Measurements from ENCODE around the gene C1orf21.

Gene C1orf21

GRCh38 chr1:184485751-184486723 lies 99.2 kb downstream of the C1orf21 start:
- no peak for DNase-seq (ENCODE audit: low read depth in 2 of 2)

DNA sequence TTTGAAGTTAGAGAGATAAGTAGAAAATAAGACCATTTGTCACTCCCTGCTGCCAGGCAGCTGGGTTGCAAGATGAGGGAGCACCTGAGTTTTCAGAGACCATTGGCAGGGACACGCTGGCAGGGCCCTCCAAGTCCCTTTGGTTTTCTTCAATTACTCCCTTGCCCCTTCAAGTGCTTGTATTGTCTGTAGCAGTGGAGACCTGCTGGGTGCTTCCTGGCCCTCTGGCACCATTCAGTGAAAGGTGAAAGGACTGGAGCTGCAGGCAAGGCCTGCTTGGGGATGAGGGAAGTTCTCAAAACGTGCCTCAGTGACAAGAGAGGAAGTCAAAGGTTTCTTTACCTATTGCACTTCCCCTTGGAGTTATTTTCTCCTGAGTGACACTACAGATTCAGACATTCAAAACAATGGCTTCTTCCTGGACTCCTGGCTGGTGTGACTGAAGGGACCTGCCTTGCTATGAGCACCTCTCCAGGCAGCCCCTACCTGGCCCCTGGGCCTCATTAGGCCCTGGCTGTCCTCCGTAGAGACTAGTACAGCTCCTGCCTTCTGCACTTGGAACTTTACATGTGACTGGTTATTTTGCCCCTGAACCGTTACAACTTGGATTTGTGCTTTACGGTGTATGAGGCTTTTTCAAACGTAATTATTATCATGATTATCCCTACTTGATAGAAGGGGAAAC lies 100.1 kb downstream of the C1orf21 start:
- DNase-seq (ENCODE audit: low read depth in 2 of 2), result no peak

- DNase-seq (ENCODE audit: low read depth in 2 of 2), result no peak
Observed at GRCh38 chr1:184487531-184488193, 100.8 kb downstream of the C1orf21 start.

GRCh38 chr1:184489908-184490307 lies 103.1 kb downstream of the C1orf21 start:
- DNase-seq (ENCODE audit: low read depth in 2 of 2), result no peak

- no peak for DNase-seq (ENCODE audit: low read depth in 2 of 2)
Observed at GRCh38 chr1:184492536-184492935, 105.7 kb downstream of the C1orf21 start.

- DNase-seq (ENCODE audit: low read depth in 2 of 2), result no peak
Observed at GRCh38 chr1:184493987-184494388, 107.2 kb downstream of the C1orf21 start.

DNA sequence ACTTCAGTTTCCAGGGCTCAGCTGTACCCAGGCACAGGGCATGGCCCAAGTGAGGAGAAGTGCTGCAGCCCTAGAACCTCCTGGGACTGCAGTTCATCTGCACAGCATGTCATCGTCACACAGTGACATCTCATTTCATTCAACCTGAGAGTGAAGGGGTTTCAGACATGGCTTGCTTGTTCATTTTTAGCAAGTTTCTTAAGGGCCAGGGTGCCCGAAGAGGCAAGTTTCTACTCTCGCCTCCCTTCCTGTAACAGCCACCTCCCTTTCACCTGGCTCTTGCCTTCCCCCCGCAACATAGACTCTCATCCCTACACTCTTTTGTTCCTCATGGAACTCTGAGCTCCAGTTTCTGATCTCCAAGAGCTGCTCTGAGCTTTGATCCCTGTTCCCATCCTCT lies 108.1 kb downstream of the C1orf21 start:
- DNase-seq (ENCODE audit: low read depth in 2 of 2), result no peak

DNA sequence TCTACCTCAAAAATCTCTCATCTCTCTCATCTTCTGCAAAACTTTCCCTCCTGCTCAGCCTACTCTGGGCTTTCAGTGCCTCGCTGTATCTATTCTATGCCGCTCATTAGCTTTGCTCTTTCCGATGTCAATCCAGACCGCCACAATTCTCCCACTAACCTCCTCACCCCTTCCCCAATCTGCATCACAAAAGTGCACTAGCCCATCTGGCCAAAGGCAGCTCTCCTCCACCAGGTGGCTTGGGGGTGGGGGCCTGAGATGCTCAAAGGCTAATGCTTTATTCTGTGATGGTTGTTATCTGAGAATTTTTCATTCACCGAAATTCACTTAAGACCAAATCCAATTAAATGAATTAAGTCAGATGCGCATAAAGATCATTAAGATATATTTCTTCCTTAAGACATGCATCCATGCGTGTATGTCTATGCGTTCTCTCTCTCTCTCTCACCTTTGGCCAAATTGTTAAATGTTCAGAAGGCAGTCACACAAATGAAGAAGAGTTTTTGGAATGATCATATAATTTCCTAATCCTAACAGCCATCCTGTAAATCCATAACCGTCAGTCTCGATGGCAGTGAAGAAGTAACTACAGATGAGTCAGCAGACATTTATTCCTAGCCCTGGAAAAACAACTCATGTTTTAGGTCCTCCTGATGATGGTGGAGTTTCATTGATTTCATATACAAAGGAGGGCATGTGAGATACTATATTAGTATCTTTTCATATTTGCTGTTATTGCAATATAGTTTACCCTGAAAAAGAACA lies 111.3 kb downstream of the C1orf21 start:
- no peak for DNase-seq (ENCODE audit: low read depth in 2 of 2)

DNA sequence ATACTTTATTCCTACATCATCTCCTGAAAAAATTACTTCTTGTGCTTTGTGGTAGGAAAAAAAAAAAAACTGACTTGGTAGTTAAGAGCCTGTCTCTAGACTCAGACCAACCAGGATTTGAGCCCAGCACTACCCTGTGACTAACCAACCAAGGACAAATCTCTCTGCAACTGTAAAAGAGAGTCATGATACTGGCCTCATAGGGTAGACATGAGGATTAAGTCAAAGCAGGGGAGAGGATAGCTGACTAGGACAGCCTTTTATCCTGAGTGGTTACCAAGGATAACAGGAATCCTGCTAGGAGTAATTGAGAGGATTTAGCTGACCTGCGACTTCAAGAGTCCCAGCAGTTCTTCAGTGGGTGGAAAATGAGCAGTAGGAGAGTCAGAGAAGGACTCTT lies 112.8 kb downstream of the C1orf21 start:
- no peak for DNase-seq (ENCODE audit: low read depth in 2 of 2)

DNA sequence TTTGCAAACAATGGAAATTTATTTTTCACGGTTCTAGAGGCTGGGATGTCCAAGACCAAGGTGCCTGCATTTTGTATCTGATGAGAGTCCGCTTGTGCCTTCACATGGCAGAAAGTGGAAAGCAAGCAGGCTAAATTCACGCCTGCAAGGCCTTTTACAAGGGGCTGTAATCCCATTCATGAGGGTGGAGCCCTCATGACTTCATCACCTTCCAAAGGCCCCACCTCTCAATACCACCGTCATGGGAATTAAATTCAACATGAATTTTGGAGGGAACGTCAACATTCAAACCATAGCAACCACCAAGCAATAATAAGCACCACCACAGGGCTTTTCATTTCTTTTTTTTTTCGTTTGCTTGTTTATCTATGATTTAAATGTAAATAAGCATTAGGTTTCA lies 115.3 kb downstream of the C1orf21 start:
- DNase-seq (ENCODE audit: low read depth in 2 of 2), result no peak

GRCh38 chr1:184503221-184503749 lies 116.5 kb downstream of the C1orf21 start:
- no peak for DNase-seq (ENCODE audit: low read depth in 2 of 2)

DNA sequence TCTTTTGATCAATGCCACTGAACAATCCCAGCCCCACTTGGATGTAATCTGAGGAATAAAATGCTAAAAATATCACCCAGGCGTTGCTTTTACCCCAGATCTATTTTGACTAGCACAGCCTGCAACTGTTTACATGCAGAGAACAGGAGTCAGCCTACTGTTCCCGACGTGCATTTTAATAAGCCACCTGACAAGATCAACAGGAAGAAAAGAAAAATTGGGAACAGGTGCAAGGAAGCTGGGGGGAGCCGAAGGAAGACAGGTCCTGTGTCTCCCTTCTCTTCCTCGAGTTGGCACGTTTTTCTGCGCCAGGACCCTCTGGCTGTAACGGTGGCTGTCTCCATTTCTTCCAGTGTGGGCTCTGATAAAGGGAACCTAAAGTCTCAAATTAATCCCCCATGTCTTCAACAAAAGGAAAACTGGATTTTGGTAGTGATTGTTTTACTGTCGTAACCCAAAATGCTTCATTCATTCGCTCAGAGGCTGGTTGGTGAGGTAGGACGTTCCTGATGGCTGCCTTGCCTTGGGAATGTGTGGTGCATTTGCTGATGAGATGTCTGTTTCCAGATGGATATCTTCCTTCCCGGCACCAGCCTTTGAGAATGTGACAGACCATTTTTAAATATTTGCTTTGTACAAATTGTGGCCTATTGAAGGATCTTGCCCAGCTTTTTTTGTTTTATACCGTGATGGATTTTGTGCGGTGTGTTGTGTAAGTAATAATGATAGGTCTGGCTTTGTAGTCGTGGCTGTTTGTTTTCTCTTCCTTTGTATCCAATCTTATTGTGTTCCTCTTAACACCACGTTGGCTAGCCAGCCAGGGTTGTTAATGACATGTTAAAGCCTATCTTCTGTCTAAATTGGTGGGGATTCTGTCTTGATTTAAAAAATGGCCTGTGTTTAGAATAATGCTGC lies 117.5 kb downstream of the C1orf21 start:
- no peak for DNase-seq (ENCODE audit: low read depth in 2 of 2)

DNA sequence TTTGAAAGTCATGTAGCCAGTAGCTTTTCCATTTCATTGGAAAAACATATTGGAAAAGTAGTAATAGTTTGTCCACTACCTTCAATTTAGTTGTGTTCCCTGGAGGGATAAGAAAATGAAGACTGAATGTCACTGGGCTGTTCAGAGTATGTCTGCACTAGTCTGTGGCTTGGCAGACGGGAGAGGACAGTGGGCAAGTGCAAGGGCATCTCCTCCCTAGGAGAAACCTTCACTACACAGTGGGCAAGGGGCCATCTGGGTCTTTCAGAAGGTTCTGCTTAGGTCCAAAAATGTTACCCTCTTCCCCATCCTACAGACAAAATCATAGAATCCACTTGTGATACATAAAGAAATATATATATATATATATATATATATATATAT lies 118.1 kb downstream of the C1orf21 start:
- no peak for DNase-seq (ENCODE audit: low read depth in 2 of 2)

DNA sequence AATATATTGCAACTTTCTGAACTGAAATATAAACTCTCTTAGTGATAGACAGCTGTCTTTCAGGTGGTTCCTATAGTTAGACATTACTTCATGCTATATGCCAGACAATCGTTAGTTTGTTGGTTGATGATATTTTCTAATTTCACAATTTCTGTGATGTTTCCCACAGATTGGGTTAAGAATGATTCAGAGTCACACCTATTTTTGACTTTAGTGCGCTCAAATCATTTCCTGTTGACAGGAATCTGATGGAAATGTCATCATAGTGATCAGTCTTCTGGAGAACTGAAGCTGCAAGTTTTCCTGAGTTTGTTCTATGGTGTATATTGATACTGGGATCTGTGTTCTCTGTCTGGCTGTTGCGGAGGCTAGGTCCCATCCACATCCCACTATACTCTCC lies 119.7 kb downstream of the C1orf21 start:
- no peak for DNase-seq (ENCODE audit: low read depth in 2 of 2)

GRCh38 chr1:184507165-184507564 lies 120.3 kb downstream of the C1orf21 start:
- DNase-seq (ENCODE audit: low read depth in 2 of 2), result no peak

GRCh38 chr1:184507604-184508280 lies 120.9 kb downstream of the C1orf21 start:
- DNase-seq (ENCODE audit: low read depth in 2 of 2), result no peak

GRCh38 chr1:184509105-184509504 lies 122.3 kb downstream of the C1orf21 start:
- no peak for DNase-seq (ENCODE audit: low read depth in 2 of 2)

DNA sequence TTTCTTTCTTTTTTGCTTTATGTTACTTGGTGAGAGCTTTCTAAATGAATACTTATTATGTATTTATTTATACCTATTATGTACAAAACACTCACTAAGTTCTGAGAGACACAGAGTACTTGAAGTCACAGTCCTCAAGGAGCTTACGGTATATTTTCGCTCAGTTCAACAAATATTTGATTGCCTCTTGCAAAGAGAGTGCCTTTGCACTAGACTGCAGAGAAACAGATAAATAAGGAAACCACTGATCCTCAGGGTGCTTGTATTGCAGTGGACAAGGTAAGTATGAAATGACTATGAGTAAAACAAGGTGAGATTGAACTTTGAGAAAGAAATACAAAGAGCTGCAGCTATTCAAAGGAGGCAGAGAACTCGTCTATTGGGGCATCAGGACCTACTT lies 123.3 kb downstream of the C1orf21 start:
- DNase-seq (ENCODE audit: low read depth in 2 of 2), result no peak

GRCh38 chr1:184512724-184513123 lies 125.9 kb downstream of the C1orf21 start:
- no peak for DNase-seq (ENCODE audit: low read depth in 2 of 2)

DNA sequence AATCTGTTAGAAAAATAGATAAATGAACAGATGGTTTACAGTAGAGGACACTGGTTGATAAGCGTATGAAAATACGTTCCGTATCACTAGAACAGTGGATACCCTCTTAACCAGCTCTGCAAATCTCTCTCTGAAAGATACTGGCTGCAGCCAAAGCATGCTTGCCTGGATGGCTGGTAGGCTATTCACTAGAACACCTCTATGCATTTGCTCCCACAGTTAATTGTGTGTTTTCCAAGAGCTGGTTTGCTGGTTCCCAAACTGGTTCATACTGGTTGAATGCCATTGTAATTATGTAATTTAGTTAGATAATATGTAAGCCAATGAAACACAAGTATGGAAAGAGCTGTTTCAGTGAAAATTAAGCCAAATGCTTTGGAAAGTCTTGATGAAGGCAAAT lies 126.6 kb downstream of the C1orf21 start:
- no peak for DNase-seq (ENCODE audit: low read depth in 2 of 2)

Data from stimulated activated CD8-positive, alpha-beta memory T cell treated with anti-CD3 and anti-CD28 coated beads, Interleukin-7, amount 100 ng/mL, for 1 hour (primary cell).